ENCODE data around the gene NUDT9. TPM values are rescaled to one million over a fixed set of nuclear protein-coding genes. Genes with fewer than 3 reads are reported as not detected.
"Not testable (repeated sequence)": the region's sequence is repeated elsewhere in the genome, so short reads cannot be mapped to it uniquely, and the experiment has no call there.

Gene NUDT9
- total and polyA plus RNA-seq, 7 experiments from 2014 or later = 9.7 to 22.8 (median 16.0) TPM

GRCh38 chr4:87409420-87409939 is 12.9 kb upstream of the NUDT9 start:
- H3K36me3 Mint-ChIP-seq = no peaks in the 10 kb centered on the region
- H3K9me3 ChIP-seq (ENCODE audit: control insufficient read depth in 2 of 3, low read length in 3 of 3) = no peaks in the 10 kb centered on the region
- H3K27me3 ChIP-seq (ENCODE audit: control insufficient read depth in 2 of 2, insufficient read depth in 2 of 2, low read length in 2 of 2) = no peaks in the 10 kb centered on the region
- ChIA-PET POLR2A (no interaction called here), CTCF (no interaction called here)
- no peaks in the 10 kb centered on the region for H3K36me3 ChIP-seq (ENCODE audit: control insufficient read depth in 2 of 3, insufficient read depth in 3 of 3, low read length in 3 of 3)
- no peak for ATAC-seq
- intact Hi-C loops (cut with micrococcal nuclease) = no loop called here
- no peaks in the 10 kb centered on the region for H3K4me1 ChIP-seq (ENCODE audit: control insufficient read depth in 2 of 2, insufficient read depth in 2 of 2, low read length in 2 of 2)
- no peak overlapping the region for H3K4me3 Mint-ChIP-seq
- no peak overlapping the region for H3K27ac ChIP-seq (ENCODE audit: low read depth, low read length)
- H3K4me1 Mint-ChIP-seq = peaks cover 6 to 23% (median 17%) of the 10 kb centered on the region in 7 donors
- H3K27me3 Mint-ChIP-seq = peaks cover 19 to 28% (median 25%) of the 10 kb centered on the region in 5 donors
- H3K4me3 ChIP-seq (ENCODE audit: low read length) = no peak overlapping the region
- H3K27ac Mint-ChIP-seq = no peak overlapping the region
- peaks cover 0 to 2% (median 0%) of the 10 kb centered on the region in 11 donors for H3K9me3 Mint-ChIP-seq
- no peak for DNase-seq

- CTCF ChIA-PET = no interaction called here
- Histone ChIP-seq H3K4me3 (ENCODE audit: low read length) (no peak overlapping the region), H3K4me1 (ENCODE audit: control insufficient read depth in 2 of 2, insufficient read depth in 2 of 2, low read length in 2 of 2) (no peaks in the 10 kb centered on the region), H3K9me3 (ENCODE audit: control insufficient read depth in 2 of 3, low read length in 3 of 3) (no peaks in the 10 kb centered on the region), H3K36me3 (ENCODE audit: control insufficient read depth in 2 of 3, insufficient read depth in 3 of 3, low read length in 3 of 3) (no peaks in the 10 kb centered on the region), H3K27me3 (ENCODE audit: control insufficient read depth in 2 of 2, insufficient read depth in 2 of 2, low read length in 2 of 2) (no peaks in the 10 kb centered on the region), H3K27ac (ENCODE audit: low read depth, low read length) (no peak overlapping the region)
- Mint-ChIP-seq H3K4me3 (no peak overlapping the region), H3K36me3 (no peaks in the 10 kb centered on the region), H3K27me3 (peaks cover 15 to 28% (median 25%) of the 10 kb centered on the region in 5 donors), H3K4me1 (peaks cover 6 to 23% (median 17%) of the 10 kb centered on the region in 7 donors), H3K9me3 (peaks cover 0 to 2% (median 0%) of the 10 kb centered on the region in 11 donors), H3K27ac (no peak overlapping the region)
- DNase-seq (no peak), ATAC-seq (no peak)
- POLR2A ChIA-PET = no interaction called here
- intact Hi-C loops (cut with micrococcal nuclease) = no loop called here
These were observed 12.2 kb upstream of the NUDT9 start for GRCh38 chr4:87410157-87410556.

DNA sequence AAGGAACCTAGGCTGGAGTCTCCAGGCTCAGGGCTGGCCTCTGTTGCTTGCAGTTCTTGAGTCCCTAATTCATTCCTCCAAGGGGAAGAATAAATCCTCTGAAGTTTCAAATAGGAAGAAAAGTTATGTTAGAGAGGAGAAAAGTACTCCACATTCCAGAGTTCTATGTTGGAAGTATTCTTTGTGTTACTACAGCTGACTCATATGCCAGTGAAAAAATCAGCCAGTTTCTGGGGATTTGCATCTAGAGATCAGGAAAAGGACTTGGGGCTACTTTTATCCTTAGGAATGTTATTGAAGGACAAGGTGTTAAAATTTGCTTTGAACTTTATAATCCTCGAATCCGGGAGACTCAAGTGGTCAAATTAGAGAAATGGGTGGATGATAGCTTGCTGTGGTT is 11.7 kb upstream of the NUDT9 start:
- no peaks in the 10 kb centered on the region for H3K27me3 ChIP-seq (ENCODE audit: control insufficient read depth in 2 of 2, insufficient read depth in 2 of 2, low read length in 2 of 2)
- no peak for DNase-seq
- H3K27ac ChIP-seq (ENCODE audit: low read depth, low read length) = no peak overlapping the region
- ChIA-PET CTCF (no interaction called here), POLR2A (no interaction called here)
- Mint-ChIP-seq H3K9me3 (peaks cover 0 to under 1% (median 0%) of the 10 kb centered on the region in 11 donors), H3K4me1 (peaks cover 6 to 23% (median 17%) of the 10 kb centered on the region in 7 donors), H3K36me3 (no peaks in the 10 kb centered on the region), H3K4me3 (no peak overlapping the region), H3K27ac (no peak overlapping the region), H3K27me3 (peaks cover 15 to 28% (median 25%) of the 10 kb centered on the region in 5 donors)
- intact Hi-C loops (cut with micrococcal nuclease) = no loop called here
- no peaks in the 10 kb centered on the region for H3K9me3 ChIP-seq (ENCODE audit: control insufficient read depth in 2 of 3, low read length in 3 of 3)
- H3K36me3 ChIP-seq (ENCODE audit: control insufficient read depth in 2 of 3, insufficient read depth in 3 of 3, low read length in 3 of 3) = no peaks in the 10 kb centered on the region
- ATAC-seq = no peak
- H3K4me3 ChIP-seq (ENCODE audit: low read length) = no peak overlapping the region
- no peaks in the 10 kb centered on the region for H3K4me1 ChIP-seq (ENCODE audit: control insufficient read depth in 2 of 2, insufficient read depth in 2 of 2, low read length in 2 of 2)

GRCh38 chr4:87414816-87415215 is 7.6 kb upstream of the NUDT9 start:
- ChIA-PET CTCF (no interaction called here), POLR2A (interaction anchor here (1.7 kb wide), 1 partner anchor 24 kb away, joined by 7 read pairs; the partner anchor contains the start of gene HSD17B11)
- Mint-ChIP-seq H3K27me3 (peaks cover 9 to 16% (median 10%) of the 10 kb centered on the region in 5 donors), H3K36me3 (no peaks in the 10 kb centered on the region), H3K27ac (no peak overlapping the region), H3K9me3 (peaks cover 0 to 2% (median 0%) of the 10 kb centered on the region in 11 donors), H3K4me3 (no peak overlapping the region), H3K4me1 (peaks cover 0 to 6% (median 0%) of the 10 kb centered on the region in 7 donors)
- H3K27ac ChIP-seq (ENCODE audit: low read depth, low read length) = no peak overlapping the region
- no peak overlapping the region for H3K4me3 ChIP-seq (ENCODE audit: low read length)
- H3K4me1 ChIP-seq (ENCODE audit: control insufficient read depth in 2 of 2, insufficient read depth in 2 of 2, low read length in 2 of 2) = no peaks in the 10 kb centered on the region
- no peak for DNase-seq
- no peaks in the 10 kb centered on the region for H3K9me3 ChIP-seq (ENCODE audit: control insufficient read depth in 2 of 3, low read length in 3 of 3)
- no peaks in the 10 kb centered on the region for H3K36me3 ChIP-seq (ENCODE audit: control insufficient read depth in 2 of 3, insufficient read depth in 3 of 3, low read length in 3 of 3)
- intact Hi-C loops (cut with micrococcal nuclease) = no loop called here
- no peak for ATAC-seq
- no peaks in the 10 kb centered on the region for H3K27me3 ChIP-seq (ENCODE audit: control insufficient read depth in 2 of 2, insufficient read depth in 2 of 2, low read length in 2 of 2)

GRCh38 chr4:87416965-87417364 is 5.4 kb upstream of the NUDT9 start:
- H3K27me3 ChIP-seq (ENCODE audit: control insufficient read depth in 2 of 2, insufficient read depth in 2 of 2, low read length in 2 of 2) = no peaks in the 10 kb centered on the region
- H3K27me3 Mint-ChIP-seq = peaks cover 0 to 10% (median 0%) of the 10 kb centered on the region in 5 donors
- no peak overlapping the region for H3K27ac ChIP-seq (ENCODE audit: low read depth, low read length)
- no peaks in the 10 kb centered on the region for H3K36me3 Mint-ChIP-seq
- H3K27ac Mint-ChIP-seq = no peak overlapping the region
- ChIA-PET POLR2A (no interaction called here), CTCF (interaction anchor here (0.6 kb wide), 1 partner anchor 26 kb away, joined by 4 read pairs; the partner anchor contains the start of gene HSD17B11)
- H3K4me1 Mint-ChIP-seq = peaks cover 2 to 19% (median 9%) of the 10 kb centered on the region in 7 donors
- DNase-seq (no peak), ATAC-seq (no peak)
- peaks cover 7 to 11% of the 10 kb centered on the region in 2 donors for H3K4me1 ChIP-seq (ENCODE audit: control insufficient read depth in 2 of 2, insufficient read depth in 2 of 2, low read length in 2 of 2)
- peaks cover 0 to 2% (median 0%) of the 10 kb centered on the region in 11 donors for H3K9me3 Mint-ChIP-seq
- intact Hi-C loops (cut with micrococcal nuclease) = no loop called here
- H3K36me3 ChIP-seq (ENCODE audit: control insufficient read depth in 2 of 3, insufficient read depth in 3 of 3, low read length in 3 of 3) = no peaks in the 10 kb centered on the region
- H3K4me3 Mint-ChIP-seq = no peak overlapping the region
- H3K4me3 ChIP-seq (ENCODE audit: low read length) = no peak overlapping the region
- H3K9me3 ChIP-seq (ENCODE audit: control insufficient read depth in 2 of 3, low read length in 3 of 3) = no peaks in the 10 kb centered on the region

- H3K36me3 ChIP-seq (ENCODE audit: control insufficient read depth in 2 of 3, insufficient read depth in 3 of 3, low read length in 3 of 3); H3K36me3 Mint-ChIP-seq; POLR2A ChIA-PET; ATAC-seq; H3K4me3 Mint-ChIP-seq; H3K9me3 Mint-ChIP-seq; H3K27me3 Mint-ChIP-seq; H3K27ac ChIP-seq (ENCODE audit: low read depth, low read length); DNase-seq; intact Hi-C loops (cut with micrococcal nuclease); H3K9me3 ChIP-seq (ENCODE audit: control insufficient read depth in 2 of 3, low read length in 3 of 3); CTCF ChIA-PET; H3K27me3 ChIP-seq (ENCODE audit: control insufficient read depth in 2 of 2, insufficient read depth in 2 of 2, low read length in 2 of 2); H3K4me3 ChIP-seq (ENCODE audit: low read length): not testable (repeated sequence)
- peak overlapping the region in 1 of 9 donors; percentile 84 for H3K27ac Mint-ChIP-seq
- H3K4me1 Mint-ChIP-seq = peaks cover 4 to 33% (median 23%) of the 10 kb centered on the region in 7 donors
- H3K4me1 ChIP-seq (ENCODE audit: control insufficient read depth in 2 of 2, insufficient read depth in 2 of 2, low read length in 2 of 2) = peaks cover 12 to 13% of the 10 kb centered on the region in 2 donors
These were observed 4.0 kb upstream of the NUDT9 start for GRCh38 chr4:87418410-87418809.

All from naive thymus-derived CD4-positive, alpha-beta T cell (primary cell).